ENCODE data around the gene DLG2. TPM values are rescaled to one million over a fixed set of nuclear protein-coding genes. Genes with fewer than 3 reads are reported as not detected.
"Not testable (repeated sequence)": the region's sequence is repeated elsewhere in the genome, so short reads cannot be mapped to it uniquely, and the experiment has no call there.

Gene DLG2
- total and polyA plus RNA-seq, 2 donors = 3.4 to 42.4 TPM

- Histone ChIP-seq H3K4me3 (ENCODE audit: low read depth, low read length) (no peak overlapping the region), H3K27ac (ENCODE audit: low read depth) (no peak overlapping the region), H3K36me3 (ENCODE audit: insufficient read depth) (no peaks in the 10 kb centered on the region), H3K4me1 (ENCODE audit: insufficient read depth) (no peaks in the 10 kb centered on the region)
- WGBS = 54% methylated on average over 4 of the region's 4 CpGs
- no peak for DNase-seq (ENCODE audit: extremely low spot score)
Observed at GRCh38 chr11:85029964-85030363, 597.2 kb downstream of the DLG2 start.

- H3K4me3 ChIP-seq (ENCODE audit: low read depth, low read length) = no peak overlapping the region
- H3K36me3 ChIP-seq (ENCODE audit: insufficient read depth) = no peaks in the 10 kb centered on the region
- no peak overlapping the region for H3K27ac ChIP-seq (ENCODE audit: low read depth)
- WGBS = 95% methylated on average over 15 of the region's 15 CpGs
- H3K4me1 ChIP-seq (ENCODE audit: insufficient read depth) = no peaks in the 10 kb centered on the region
- DNase-seq (ENCODE audit: extremely low spot score) = no peak
Observed at GRCh38 chr11:85028329-85029101, 598.6 kb downstream of the DLG2 start.

GRCh38 chr11:85027346-85027745, 599.8 kb downstream of the DLG2 start:
- 97% methylated on average over 11 of the region's 11 CpGs for WGBS
- Histone ChIP-seq H3K27ac (ENCODE audit: low read depth) (no peak overlapping the region), H3K4me3 (ENCODE audit: low read depth, low read length) (no peak overlapping the region), H3K4me1 (ENCODE audit: insufficient read depth) (no peaks in the 10 kb centered on the region), H3K36me3 (ENCODE audit: insufficient read depth) (no peaks in the 10 kb centered on the region)
- DNase-seq (ENCODE audit: extremely low spot score) = no peak

GRCh38 chr11:85021058-85021457, 606.1 kb downstream of the DLG2 start:
- Histone ChIP-seq H3K27ac (ENCODE audit: low read depth) (no peak overlapping the region), H3K4me1 (ENCODE audit: insufficient read depth) (no peaks in the 10 kb centered on the region), H3K36me3 (ENCODE audit: insufficient read depth) (no peaks in the 10 kb centered on the region), H3K4me3 (ENCODE audit: low read depth, low read length) (no peak overlapping the region)
- no peak for DNase-seq (ENCODE audit: extremely low spot score)
- 84% methylated on average over 9 of the region's 9 CpGs for WGBS

GRCh38 chr11:84993386-84993785, 633.8 kb downstream of the DLG2 start:
- DNase-seq (ENCODE audit: extremely low spot score) = no peak
- no peak overlapping the region for H3K4me3 ChIP-seq (ENCODE audit: low read depth, low read length)
- no peak overlapping the region for H3K27ac ChIP-seq (ENCODE audit: low read depth)
- H3K4me1 ChIP-seq (ENCODE audit: insufficient read depth) = no peaks in the 10 kb centered on the region
- no peaks in the 10 kb centered on the region for H3K36me3 ChIP-seq (ENCODE audit: insufficient read depth)
- 52% methylated on average over 4 of the region's 4 CpGs for WGBS

GRCh38 chr11:84990141-84990540, 637.0 kb downstream of the DLG2 start:
- DNase-seq (ENCODE audit: extremely low spot score) = no peak
- H3K4me3 ChIP-seq (ENCODE audit: low read depth, low read length) = no peak overlapping the region
- WGBS = 61% methylated on average over 3 of the region's 3 CpGs
- H3K36me3 ChIP-seq (ENCODE audit: insufficient read depth) = no peaks in the 10 kb centered on the region
- H3K4me1 ChIP-seq (ENCODE audit: insufficient read depth) = no peaks in the 10 kb centered on the region
- no peak overlapping the region for H3K27ac ChIP-seq (ENCODE audit: low read depth)

- not testable (repeated sequence) for DNase-seq (ENCODE audit: extremely low spot score); H3K4me1 ChIP-seq (ENCODE audit: insufficient read depth); H3K4me3 ChIP-seq (ENCODE audit: low read depth, low read length); H3K36me3 ChIP-seq (ENCODE audit: insufficient read depth); H3K27ac ChIP-seq (ENCODE audit: low read depth)
- 55% methylated on average over 3 of the region's 3 CpGs for WGBS
Observed at GRCh38 chr11:84987686-84988187, 639.4 kb downstream of the DLG2 start.

- Histone ChIP-seq H3K4me3 (ENCODE audit: low read depth, low read length) (no peak overlapping the region), H3K27ac (ENCODE audit: low read depth) (no peak overlapping the region), H3K36me3 (ENCODE audit: insufficient read depth) (no peaks in the 10 kb centered on the region), H3K4me1 (ENCODE audit: insufficient read depth) (no peaks in the 10 kb centered on the region)
- no peak for DNase-seq (ENCODE audit: extremely low spot score)
- 64% methylated on average over 3 of the region's 3 CpGs for WGBS
Observed at GRCh38 chr11:84981301-84981700, 645.8 kb downstream of the DLG2 start.

- H3K36me3 ChIP-seq (ENCODE audit: insufficient read depth) = no peaks in the 10 kb centered on the region
- DNase-seq (ENCODE audit: extremely low spot score) = no peak
- no peak overlapping the region for H3K4me3 ChIP-seq (ENCODE audit: low read depth, low read length)
- H3K4me1 ChIP-seq (ENCODE audit: insufficient read depth) = no peaks in the 10 kb centered on the region
- no peak overlapping the region for H3K27ac ChIP-seq (ENCODE audit: low read depth)
- 21% methylated on average over 2 of the region's 2 CpGs for WGBS
Observed at GRCh38 chr11:84969103-84969502, 658.0 kb downstream of the DLG2 start.

- H3K4me3 ChIP-seq (ENCODE audit: low read depth, low read length) = no peak overlapping the region
- DNase-seq (ENCODE audit: extremely low spot score) = no peak
- H3K4me1 ChIP-seq (ENCODE audit: insufficient read depth) = no peaks in the 10 kb centered on the region
- 75% methylated on average over 4 of the region's 4 CpGs for WGBS
- H3K36me3 ChIP-seq (ENCODE audit: insufficient read depth) = no peaks in the 10 kb centered on the region
- H3K27ac ChIP-seq (ENCODE audit: low read depth) = no peak overlapping the region
Observed at GRCh38 chr11:84965484-84965883, 661.7 kb downstream of the DLG2 start.

- no peaks in the 10 kb centered on the region for H3K36me3 ChIP-seq (ENCODE audit: insufficient read depth)
- H3K4me3 ChIP-seq (ENCODE audit: low read depth, low read length) = no peak overlapping the region
- no peak overlapping the region for H3K27ac ChIP-seq (ENCODE audit: low read depth)
- no peak for DNase-seq (ENCODE audit: extremely low spot score)
- WGBS = 83% methylated on average over 1 of the region's 1 CpG
- no peaks in the 10 kb centered on the region for H3K4me1 ChIP-seq (ENCODE audit: insufficient read depth)
Observed at GRCh38 chr11:84963240-84963639, 663.9 kb downstream of the DLG2 start.

- WGBS = 82% methylated on average over 5 of the region's 5 CpGs
- Histone ChIP-seq H3K36me3 (ENCODE audit: insufficient read depth) (no peaks in the 10 kb centered on the region), H3K27ac (ENCODE audit: low read depth) (no peak overlapping the region), H3K4me1 (ENCODE audit: insufficient read depth) (no peaks in the 10 kb centered on the region), H3K4me3 (ENCODE audit: low read depth, low read length) (no peak overlapping the region)
- DNase-seq (ENCODE audit: extremely low spot score) = no peak
Observed at GRCh38 chr11:84962018-84962417, 665.1 kb downstream of the DLG2 start.

GRCh38 chr11:84958295-84958694, 668.8 kb downstream of the DLG2 start:
- no peaks in the 10 kb centered on the region for H3K4me1 ChIP-seq (ENCODE audit: insufficient read depth)
- no peaks in the 10 kb centered on the region for H3K36me3 ChIP-seq (ENCODE audit: insufficient read depth)
- no peak overlapping the region for H3K4me3 ChIP-seq (ENCODE audit: low read depth, low read length)
- DNase-seq (ENCODE audit: extremely low spot score) = no peak
- no peak overlapping the region for H3K27ac ChIP-seq (ENCODE audit: low read depth)
- 41% methylated on average over 2 of the region's 2 CpGs for WGBS

- DNase-seq (ENCODE audit: extremely low spot score) = no peak
- WGBS = 92% methylated on average over 4 of the region's 4 CpGs
- no peak overlapping the region for H3K4me3 ChIP-seq (ENCODE audit: low read depth, low read length)
- H3K27ac ChIP-seq (ENCODE audit: low read depth) = no peak overlapping the region
- H3K4me1 ChIP-seq (ENCODE audit: insufficient read depth) = no peaks in the 10 kb centered on the region
- no peaks in the 10 kb centered on the region for H3K36me3 ChIP-seq (ENCODE audit: insufficient read depth)
Observed at GRCh38 chr11:84950569-84951270, 676.4 kb downstream of the DLG2 start.
